ENCODE data around the gene KRTAP5-8. TPM values are rescaled to one million over a fixed set of nuclear protein-coding genes. Genes with fewer than 3 reads are reported as not detected.
"Not testable (repeated sequence)": the region's sequence is repeated elsewhere in the genome, so short reads cannot be mapped to it uniquely, and the experiment has no call there.

Gene KRTAP5-8
- total and polyA plus RNA-seq, 8 donors, result 0.15 to 5.5 TPM; not detected in 6

DNA sequence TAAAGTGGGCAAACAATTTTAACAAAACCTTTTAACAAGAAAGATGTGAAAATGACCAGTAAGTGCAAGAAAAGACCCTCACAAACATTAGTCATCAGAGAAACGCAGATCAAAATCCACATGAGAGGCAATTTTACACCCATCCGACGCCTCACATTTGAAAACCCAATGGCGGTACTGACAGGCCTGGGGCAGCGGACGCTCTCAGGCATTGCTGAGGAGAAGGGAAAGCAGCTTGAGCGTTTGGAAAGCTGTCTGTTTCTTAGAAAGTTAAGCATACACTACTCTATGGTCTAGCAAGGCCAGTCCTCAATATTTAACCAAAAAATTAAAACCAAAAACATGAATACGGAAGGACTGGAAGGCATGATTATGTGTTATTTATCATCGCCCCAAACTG is 2.0 kb upstream of the KRTAP5-8 start:
- Histone ChIP-seq H3K27me3 (no peaks in the 10 kb centered on the region), H3K9me3 (no peaks in the 10 kb centered on the region), H3K4me1 (no peaks in the 10 kb centered on the region), H3K27ac (no peak overlapping the region), H3K36me3 (no peaks in the 10 kb centered on the region), H3K4me3 (no peak overlapping the region)
- no peak for TF ChIP-seq POLR2A (IDR thresholded peaks at IDR 0.05)
- TF ChIP-seq, protein P1, sequence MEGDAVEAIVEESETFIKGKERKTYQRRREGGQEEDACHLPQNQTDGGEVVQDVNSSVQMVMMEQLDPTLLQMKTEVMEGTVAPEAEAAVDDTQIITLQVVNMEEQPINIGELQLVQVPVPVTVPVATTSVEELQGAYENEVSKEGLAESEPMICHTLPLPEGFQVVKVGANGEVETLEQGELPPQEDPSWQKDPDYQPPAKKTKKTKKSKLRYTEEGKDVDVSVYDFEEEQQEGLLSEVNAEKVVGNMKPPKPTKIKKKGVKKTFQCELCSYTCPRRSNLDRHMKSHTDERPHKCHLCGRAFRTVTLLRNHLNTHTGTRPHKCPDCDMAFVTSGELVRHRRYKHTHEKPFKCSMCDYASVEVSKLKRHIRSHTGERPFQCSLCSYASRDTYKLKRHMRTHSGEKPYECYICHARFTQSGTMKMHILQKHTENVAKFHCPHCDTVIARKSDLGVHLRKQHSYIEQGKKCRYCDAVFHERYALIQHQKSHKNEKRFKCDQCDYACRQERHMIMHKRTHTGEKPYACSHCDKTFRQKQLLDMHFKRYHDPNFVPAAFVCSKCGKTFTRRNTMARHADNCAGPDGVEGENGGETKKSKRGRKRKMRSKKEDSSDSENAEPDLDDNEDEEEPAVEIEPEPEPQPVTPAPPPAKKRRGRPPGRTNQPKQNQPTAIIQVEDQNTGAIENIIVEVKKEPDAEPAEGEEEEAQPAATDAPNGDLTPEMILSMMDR (IDR thresholded peaks at IDR 0.05), result no peak
- TF ChIP-seq POLR2AphosphoS5 (IDR thresholded peaks at IDR 0.05), result no peak
- no peak for TF ChIP-seq EP300 (IDR thresholded peaks at IDR 0.05)
- intact Hi-C loops (cut with DNase I; ENCODE audit: low total_unique reads), result no loop called here
- no peak for DNase-seq
- 87 to 99% (median 97%) methylated on average over 9 of the region's 9 CpGs for WGBS, 5 donors

DNA sequence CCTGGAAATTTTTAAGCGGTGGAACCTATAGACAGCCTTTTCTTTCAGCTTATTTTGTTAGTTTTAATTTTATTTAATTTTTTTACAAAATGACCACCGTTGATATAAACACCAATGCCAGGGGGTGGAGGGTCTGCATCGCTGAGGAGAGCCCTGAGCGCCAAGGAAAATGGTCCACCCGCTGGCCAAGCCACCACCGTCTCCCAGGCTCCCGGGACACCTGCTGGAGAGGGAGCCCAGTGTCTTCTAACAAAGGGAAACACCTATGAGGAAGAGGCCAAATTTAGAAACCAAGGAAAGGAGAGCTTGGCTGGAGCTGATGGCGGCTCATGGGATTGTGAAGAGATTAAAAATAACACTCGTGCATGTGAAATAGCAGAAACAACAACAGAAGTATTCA is 288 bp upstream of the KRTAP5-8 start:
- no peak for TF ChIP-seq POLR2A (IDR thresholded peaks at IDR 0.05)
- no peak for TF ChIP-seq POLR2AphosphoS5 (IDR thresholded peaks at IDR 0.05)
- TF ChIP-seq, protein P1 (IDR thresholded peaks at IDR 0.05), result no peak
- TF ChIP-seq EP300 (IDR thresholded peaks at IDR 0.05), result no peak
- Histone ChIP-seq H3K4me1 (no peaks in the 10 kb centered on the region), H3K4me3 (no peak overlapping the region), H3K27ac (no peak overlapping the region), H3K27me3 (no peaks in the 10 kb centered on the region), H3K9me3 (no peaks in the 10 kb centered on the region), H3K36me3 (no peaks in the 10 kb centered on the region)
- WGBS, 5 donors, result 77 to 84% (median 80%) methylated on average over 9 of the region's 9 CpGs
- no peak for DNase-seq
- intact Hi-C loops (cut with DNase I; ENCODE audit: low total_unique reads), result no loop called here

DNA sequence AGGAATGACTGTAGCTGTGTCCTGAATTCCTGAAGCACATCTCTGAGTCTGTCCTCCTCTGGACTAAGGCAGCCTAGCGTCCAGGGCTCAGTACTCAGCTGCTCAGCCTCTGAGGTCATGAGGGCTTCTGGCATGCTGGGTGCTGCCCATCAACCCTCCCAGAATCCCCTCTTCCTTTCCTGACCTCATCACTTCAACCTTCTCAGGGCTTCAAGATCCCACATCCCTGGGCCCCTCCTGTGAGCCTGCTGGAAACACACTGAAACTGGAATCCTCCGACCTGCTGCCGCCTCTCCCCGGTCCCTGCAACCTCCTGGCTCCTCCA is 803 bp downstream of the KRTAP5-8 start:
- DNase-seq, result no peak
- 80 to 91% (median 87%) methylated on average over 4 of the region's 4 CpGs for WGBS, 5 donors
- H3K27ac ChIP-seq, result no peak overlapping the region

DNA sequence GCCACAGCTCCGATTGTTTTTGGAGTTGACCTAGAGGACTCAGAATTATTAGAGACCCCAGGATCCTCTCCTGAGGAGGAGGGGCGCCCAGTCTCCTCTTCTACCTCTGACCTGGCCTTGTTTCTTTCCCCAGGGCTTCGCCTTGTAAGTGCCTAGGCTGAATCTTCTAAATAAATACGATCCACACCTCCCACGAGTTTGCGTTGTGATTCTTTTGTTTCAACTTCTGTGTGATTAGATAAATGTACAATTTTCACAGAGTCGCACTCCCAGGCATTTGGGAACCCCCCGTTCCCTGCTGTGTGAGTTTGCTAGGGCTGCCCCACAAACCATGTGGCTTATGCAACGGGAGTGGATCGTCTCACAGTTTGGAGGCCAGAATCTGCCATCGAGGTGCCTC is 1.2 kb downstream of the KRTAP5-8 start:
- TF ChIP-seq EP300 (IDR thresholded peaks at IDR 0.05) (no peak), POLR2A (IDR thresholded peaks at IDR 0.05) (no peak), POLR2AphosphoS5 (IDR thresholded peaks at IDR 0.05) (no peak)
- TF ChIP-seq, protein P1 (IDR thresholded peaks at IDR 0.05), result no peak
- no peaks in the 10 kb centered on the region for H3K4me1 ChIP-seq
- 78 to 81% (median 80%) methylated on average over 11 of the region's 11 CpGs for WGBS, 5 donors
- no peak for DNase-seq
- intact Hi-C loops (cut with DNase I; ENCODE audit: low total_unique reads), result no loop called here
- H3K4me3 ChIP-seq, result no peak overlapping the region
- no peaks in the 10 kb centered on the region for H3K9me3 ChIP-seq
- no peaks in the 10 kb centered on the region for H3K36me3 ChIP-seq
- no peaks in the 10 kb centered on the region for H3K27me3 ChIP-seq
- H3K27ac ChIP-seq, result no peak overlapping the region

More for the DNA sequence above, 803 bp downstream of the KRTAP5-8 start:
- H3K9me3 ChIP-seq, result no peaks in the 10 kb centered on the region
- H3K4me1 ChIP-seq, result no peaks in the 10 kb centered on the region
- no peak overlapping the region for H3K4me3 ChIP-seq
- intact Hi-C loops (cut with DNase I; ENCODE audit: low total_unique reads), result no loop called here
- H3K36me3 ChIP-seq, result no peaks in the 10 kb centered on the region
- H3K27me3 ChIP-seq, result no peaks in the 10 kb centered on the region
- TF ChIP-seq EP300 (IDR thresholded peaks at IDR 0.05) (no peak), POLR2A (IDR thresholded peaks at IDR 0.05) (no peak), POLR2AphosphoS5 (IDR thresholded peaks at IDR 0.05) (no peak)
- TF ChIP-seq, protein P1 (IDR thresholded peaks at IDR 0.05), result no peak

DNA sequence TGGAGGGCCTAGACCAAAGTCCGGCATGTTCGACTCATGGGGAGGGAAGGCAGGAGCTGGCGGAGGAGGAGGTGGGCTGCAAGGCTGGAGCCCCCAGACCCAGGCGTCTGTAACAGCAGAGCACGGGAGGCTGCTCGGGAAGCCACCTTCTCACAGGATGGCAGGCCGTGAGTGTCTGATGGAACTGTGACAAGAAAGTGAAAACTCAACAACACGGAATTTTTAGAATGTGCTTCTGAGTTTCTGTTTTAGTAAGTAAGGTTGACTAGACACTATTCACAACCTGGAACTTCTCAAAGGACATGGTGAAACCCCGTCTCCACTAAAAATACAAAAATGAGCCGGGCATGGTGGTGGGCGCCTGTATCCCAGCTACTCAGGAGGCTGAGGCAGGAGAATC is 2.1 kb downstream of the KRTAP5-8 start:
- intact Hi-C loops (cut with DNase I; ENCODE audit: low total_unique reads); H3K36me3 ChIP-seq; H3K4me3 ChIP-seq; H3K27ac ChIP-seq; H3K4me1 ChIP-seq; H3K9me3 ChIP-seq; DNase-seq; H3K27me3 ChIP-seq: not testable (repeated sequence)
- 90 to 95% (median 93%) methylated on average over 10 to 11 of the region's 11 CpGs for WGBS, 5 donors

- WGBS, 5 donors, result 83 to 88% (median 86%) methylated on average over 9 of the region's 9 CpGs
- DNase-seq; H3K9me3 ChIP-seq; intact Hi-C loops (cut with DNase I; ENCODE audit: low total_unique reads); H3K27me3 ChIP-seq; H3K4me3 ChIP-seq; H3K27ac ChIP-seq; H3K36me3 ChIP-seq; H3K4me1 ChIP-seq: not testable (repeated sequence)
These were observed 2.9 kb downstream of the KRTAP5-8 start for GRCh38 chr11:71540521-71541304.

Data from stomach (tissue), 9 donors.